Heart left ventricle (tissue), 13 donors: ENCODE measurements around the gene PRICKLE2.

ENCODE experiments used
- POLR2A ChIP-seq, 2 donors: fragments of 450-650 bp; IDR thresholded peaks; one replicate each; pipeline ENCODE4 v1.6.1; 2017; ENCODE audit warnings: antibody characterized with exemption in 2 of 2, mild to moderate bottlenecking in 2 of 2, moderate library complexity in 2 of 2
- TF ChIP-seq, protein P1 (sequence below), 12 donors: fragments of 200-600 bp; sonication (generic) in 4 of 12; IDR thresholded peaks; one replicate each; pipeline versions ENCODE4 v1.5.0 to v1.8.0; 2018 to 2022; ENCODE audit warnings: antibody characterized with exemption in 12 of 12, mild to moderate bottlenecking in 5 of 12
- donor health status: ischemic (EF 13 %, LVEDD 7.1; RV severe dilation, severe dysfunction).
- donor health status: DM: no; HTN: yes; CAD: no.
- donor health status: DM: no; HTN: no; CAD: no.
- donor health status: ischemic (EF 25% LVEDD 6.9; RV normal size, moderate dysfunction).
- donor health status: ischemic (EF 25% LVEDD 5.7; RV mildly dilated, moderate dysfunction).
- donor health status: ischemic (EF 35%, LVEDD 5.7; RV mildly dilated, moderate dysfunction).
- donor health status: nonischemic (EF 11% LVEDD 7.7; RV severe dilation, severe dysfunction).
- donor health status: DM: yes; HTN: yes; CAD: no.
- donor health status: PGD.
- donor health status: ischemic (EF 29% LVEDD 5.4; RV normal size, mild dysfunction).
- donor health status: nonischemic (EF 23%, LVEDD 6.1; RV moderate dilation, normal function).

DNA sequence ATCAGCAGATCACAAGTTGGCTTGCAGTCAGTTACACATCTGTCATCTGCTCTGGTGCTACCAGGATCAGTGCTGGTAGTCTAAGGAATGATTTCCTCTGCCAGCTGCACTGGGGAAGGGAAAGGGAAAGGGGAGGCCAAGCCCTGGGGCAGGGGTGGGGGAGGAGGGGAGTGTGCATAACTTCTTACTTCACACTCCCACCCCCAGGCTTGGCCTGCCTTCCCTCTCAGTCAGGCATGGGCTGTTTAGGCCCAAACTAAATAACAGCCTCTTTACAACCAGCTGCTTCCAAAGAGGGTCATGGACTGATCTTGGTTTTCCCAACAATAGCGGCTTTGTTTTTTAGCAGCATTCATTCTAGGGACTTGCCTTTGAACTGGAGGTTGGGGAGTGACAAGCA, 115.8 kb downstream of the PRICKLE2 start:
- TF ChIP-seq, protein P1, sequence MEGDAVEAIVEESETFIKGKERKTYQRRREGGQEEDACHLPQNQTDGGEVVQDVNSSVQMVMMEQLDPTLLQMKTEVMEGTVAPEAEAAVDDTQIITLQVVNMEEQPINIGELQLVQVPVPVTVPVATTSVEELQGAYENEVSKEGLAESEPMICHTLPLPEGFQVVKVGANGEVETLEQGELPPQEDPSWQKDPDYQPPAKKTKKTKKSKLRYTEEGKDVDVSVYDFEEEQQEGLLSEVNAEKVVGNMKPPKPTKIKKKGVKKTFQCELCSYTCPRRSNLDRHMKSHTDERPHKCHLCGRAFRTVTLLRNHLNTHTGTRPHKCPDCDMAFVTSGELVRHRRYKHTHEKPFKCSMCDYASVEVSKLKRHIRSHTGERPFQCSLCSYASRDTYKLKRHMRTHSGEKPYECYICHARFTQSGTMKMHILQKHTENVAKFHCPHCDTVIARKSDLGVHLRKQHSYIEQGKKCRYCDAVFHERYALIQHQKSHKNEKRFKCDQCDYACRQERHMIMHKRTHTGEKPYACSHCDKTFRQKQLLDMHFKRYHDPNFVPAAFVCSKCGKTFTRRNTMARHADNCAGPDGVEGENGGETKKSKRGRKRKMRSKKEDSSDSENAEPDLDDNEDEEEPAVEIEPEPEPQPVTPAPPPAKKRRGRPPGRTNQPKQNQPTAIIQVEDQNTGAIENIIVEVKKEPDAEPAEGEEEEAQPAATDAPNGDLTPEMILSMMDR (IDR thresholded peaks at IDR 0.05), result no peak
- TF ChIP-seq POLR2A (IDR thresholded peaks at IDR 0.05), result no peak
